ENCODE data around the gene DRC1. TPM values are rescaled to one million over a fixed set of nuclear protein-coding genes. Genes with fewer than 3 reads are reported as not detected.

Gene DRC1
- total and polyA plus RNA-seq, 2 of the 13 experiments (the other 11 are each of a cell fraction or from before 2014, with no cell fraction given), result 0.07 TPM; not detected in 1

- FAIRE-seq, result no peak
- no TSS peak for BruUV-seq (replicated peaks)
These were observed 17.1 kb upstream of the DRC1 start for GRCh38 chr2:26384597-26384996.

GRCh38 chr2:26387189-26387588, 14.5 kb upstream of the DRC1 start:
- Histone ChIP-seq H3K27me3 (ENCODE audit: control insufficient read depth in 1 of 2, insufficient read depth in 2 of 2, low read length in 2 of 2) (no peaks in the 10 kb centered on the region), H3K9me3 (ENCODE audit: low read length) (no peaks in the 10 kb centered on the region), H3K4me2 (ENCODE audit: low read depth, low read length) (no peak overlapping the region), H3K79me2 (ENCODE audit: insufficient read depth, low read length) (no peaks in the 10 kb centered on the region), H2AFZ (ENCODE audit: low read length) (no peak overlapping the region), H4K20me1 (ENCODE audit: insufficient read depth, low read length) (no peaks in the 10 kb centered on the region), H3K4me3 (replicated peaks in 1 of 3; ENCODE audit: insufficient read depth in 1 of 3, low read depth in 2 of 3, low read length in 3 of 3) (no peak overlapping the region), H3K36me3 (replicated peaks in 1 of 2; ENCODE audit: control insufficient read depth in 1 of 2, insufficient read depth in 2 of 2, low read length in 2 of 2) (peaks cover 17 to 79% of the 10 kb centered on the region in 2 experiments), H3K4me1 (ENCODE audit: insufficient read depth, low read length) (no peaks in the 10 kb centered on the region), H3K9ac (ENCODE audit: insufficient read depth, low read depth, low read length) (no peak overlapping the region), H3K27ac (ENCODE audit: extremely low read length, insufficient read depth, low read length) (no peak overlapping the region)
- in situ Hi-C loops (cut with HindIII; ENCODE audit: extremely low pct_ligation_motif_present, low pct_unique_long_range_greater_than_20kb) (no loop called here), intact Hi-C loops (cut with micrococcal nuclease; ENCODE audit: unreplicated experiment) (no loop called here)
- 97% methylated on average over 4 of the region's 4 CpGs for whole genome bisulfite sequencing (ENCODE audit: low lambda C conversion rate)
- FAIRE-seq, result no peak
- ChIA-PET POLR2A (no interaction called here), CTCF (ENCODE audit: low intra/inter-chr PET ratio, low total read pairs) (no interaction called here)
- BruUV-seq (replicated peaks), result no TSS peak
- no peak for DNase-seq (ENCODE audit: low spot score)
- no peak for ATAC-seq
- TF ChIP-seq U2AF1 (optimal IDR thresholded peaks at IDR 0.05; ENCODE audit: low read depth, low read length) (no peak), CSRNP2 (CRISPR knock-in tag; conservative IDR thresholded peaks at IDR 0.05; ENCODE audit: low read depth) (no peak), BRD4 (CRISPR knock-in tag; IDR thresholded peaks at IDR 0.05) (no peak), ZNF704 (CRISPR knock-in tag; IDR thresholded peaks at IDR 0.05; ENCODE audit: borderline replicate concordance) (no peak), ZBED4 (CRISPR knock-in tag; IDR thresholded peaks at IDR 0.05; ENCODE audit: borderline replicate concordance) (no peak), ZNF772 (CRISPR knock-in tag; IDR thresholded peaks at IDR 0.05) (no peak), ZMAT3 (CRISPR knock-in tag; conservative IDR thresholded peaks at IDR 0.05) (no peak), ZNF367 (CRISPR knock-in tag; IDR thresholded peaks at IDR 0.05; ENCODE audit: borderline replicate concordance) (no peak), RFX3 (CRISPR knock-in tag; IDR thresholded peaks at IDR 0.05) (no peak)

More at GRCh38 chr2:26384597-26384996, 17.1 kb upstream of the DRC1 start:
- TF ChIP-seq SATB2 (CRISPR knock-in tag; IDR thresholded peaks at IDR 0.05) (no peak), ZNF629 (CRISPR knock-in tag; conservative IDR thresholded peaks at IDR 0.05) (peak; percentile 76), SP4 (CRISPR knock-in tag; IDR thresholded peaks at IDR 0.05) (no peak), PRPF4 (IDR thresholded peaks at IDR 0.05; ENCODE audit: low read depth, low read length, poor library complexity, severe bottlenecking) (no peak), HOXA9 (CRISPR knock-in tag; IDR thresholded peaks at IDR 0.05; ENCODE audit: borderline replicate concordance) (no peak), PPARG (CRISPR knock-in tag; conservative IDR thresholded peaks at IDR 0.05) (no peak), ZNF773 (CRISPR knock-in tag; IDR thresholded peaks at IDR 0.05; ENCODE audit: borderline replicate concordance) (no peak), KLF9 (CRISPR knock-in tag; IDR thresholded peaks at IDR 0.05; ENCODE audit: low read depth) (no peak)
- Histone ChIP-seq H3K79me2 (ENCODE audit: insufficient read depth, low read length) (no peaks in the 10 kb centered on the region), H3K9ac (ENCODE audit: insufficient read depth, low read depth, low read length) (no peak overlapping the region), H3K9me3 (ENCODE audit: low read length) (no peaks in the 10 kb centered on the region), H3K4me3 (replicated peaks in 1 of 3; ENCODE audit: insufficient read depth in 1 of 3, low read depth in 2 of 3, low read length in 3 of 3) (no peak overlapping the region), H2AFZ (ENCODE audit: low read length) (no peak overlapping the region), H3K4me2 (ENCODE audit: low read depth, low read length) (no peak overlapping the region), H3K27ac (ENCODE audit: extremely low read length, insufficient read depth, low read length) (no peak overlapping the region), H3K36me3 (replicated peaks in 1 of 2; ENCODE audit: control insufficient read depth in 1 of 2, insufficient read depth in 2 of 2, low read length in 2 of 2) (peaks cover 13 to 75% of the 10 kb centered on the region in 2 experiments), H3K4me1 (ENCODE audit: insufficient read depth, low read length) (no peaks in the 10 kb centered on the region), H4K20me1 (ENCODE audit: insufficient read depth, low read length) (no peaks in the 10 kb centered on the region), H3K27me3 (ENCODE audit: control insufficient read depth in 1 of 2, insufficient read depth in 2 of 2, low read length in 2 of 2) (no peaks in the 10 kb centered on the region)
- DNase-seq (ENCODE audit: low spot score) (no peak), ATAC-seq (no peak)
- CTCF ChIA-PET (ENCODE audit: low intra/inter-chr PET ratio, low total read pairs), result no interaction called here
- in situ Hi-C loops (cut with HindIII; ENCODE audit: extremely low pct_ligation_motif_present, low pct_unique_long_range_greater_than_20kb), result no loop called here
- POLR2A ChIA-PET, result no interaction called here
- intact Hi-C loops (cut with micrococcal nuclease; ENCODE audit: unreplicated experiment), result no loop called here
